ENCODE data around the gene SLC1A7.
A peak's percentile ranks its signal among the peaks of the same experiment; 100 is the strongest.

The SLC1A7 gene

DNA sequence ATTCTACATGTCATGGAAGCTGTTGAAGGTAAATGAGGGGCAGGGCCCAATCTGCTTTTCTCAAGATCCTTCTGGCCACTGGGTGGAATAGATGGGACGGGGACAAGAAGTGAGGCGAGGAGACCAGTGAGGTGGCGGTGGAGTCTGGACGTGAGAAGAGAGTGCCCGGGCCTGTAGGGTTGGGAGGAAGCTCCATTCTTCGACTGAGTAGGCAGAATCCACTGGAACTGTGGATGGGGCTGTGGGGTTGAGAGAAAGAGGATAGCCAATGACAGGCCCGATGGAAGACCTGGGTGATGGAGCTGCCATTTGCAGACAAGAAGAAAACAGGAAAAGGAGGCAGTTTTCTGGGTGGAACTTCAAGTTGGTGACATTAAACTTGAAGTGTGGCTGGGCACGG, 10.3 kb downstream of the SLC1A7 start:
- DNase-seq, result no peak

DNA sequence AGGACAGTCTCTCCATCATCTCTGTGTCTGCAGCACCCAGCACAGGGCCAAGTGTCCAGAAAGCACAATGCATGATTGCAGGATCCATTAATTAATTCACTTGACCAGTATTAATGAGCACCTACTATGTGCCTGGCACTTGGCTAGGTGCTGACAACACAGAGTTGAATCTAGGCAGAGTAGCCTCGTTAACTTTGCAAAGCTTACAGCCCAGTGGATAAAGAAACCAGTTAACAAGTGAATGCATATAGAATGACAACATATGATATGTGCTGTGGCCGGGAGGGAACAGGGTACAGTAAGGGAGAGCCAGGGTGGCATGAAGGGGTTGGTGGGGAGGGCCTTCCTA, 10.9 kb downstream of the SLC1A7 start:
- no peak for DNase-seq

DNA sequence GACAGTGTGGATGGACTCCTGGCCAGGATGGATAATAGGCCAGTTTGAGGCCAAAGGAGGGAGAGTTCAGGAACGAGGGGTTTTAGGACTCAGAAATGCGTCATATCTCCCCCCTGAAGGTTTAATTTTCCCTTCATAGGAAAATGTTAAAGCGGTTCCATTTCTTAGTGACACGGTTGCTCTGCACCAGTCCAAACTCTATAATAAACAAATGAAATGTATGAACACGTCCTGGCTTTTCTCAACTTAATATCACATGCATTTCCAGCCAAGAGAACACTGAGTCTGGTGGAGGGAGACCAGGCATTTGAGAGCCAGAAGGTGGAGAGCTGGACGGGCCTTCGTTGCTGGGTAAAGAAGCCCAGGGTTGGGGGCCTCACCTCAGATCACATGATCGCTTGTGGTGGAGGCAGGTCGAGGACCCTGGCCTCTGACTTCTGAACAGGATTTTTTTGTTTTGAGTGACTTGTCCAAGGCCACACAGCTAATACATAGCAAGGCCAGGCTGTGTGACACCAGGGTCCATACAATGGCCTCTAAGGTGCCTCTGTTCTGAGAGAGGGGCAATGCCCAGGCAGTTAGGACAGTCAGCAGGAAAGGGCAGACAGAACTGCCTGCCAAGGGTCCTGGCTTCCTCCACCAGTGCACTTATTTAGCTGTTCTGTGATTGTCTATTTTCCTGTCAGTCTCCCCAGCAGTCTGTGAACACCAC, 11.4 kb downstream of the SLC1A7 start:
- DNase-seq, result no peak

DNA sequence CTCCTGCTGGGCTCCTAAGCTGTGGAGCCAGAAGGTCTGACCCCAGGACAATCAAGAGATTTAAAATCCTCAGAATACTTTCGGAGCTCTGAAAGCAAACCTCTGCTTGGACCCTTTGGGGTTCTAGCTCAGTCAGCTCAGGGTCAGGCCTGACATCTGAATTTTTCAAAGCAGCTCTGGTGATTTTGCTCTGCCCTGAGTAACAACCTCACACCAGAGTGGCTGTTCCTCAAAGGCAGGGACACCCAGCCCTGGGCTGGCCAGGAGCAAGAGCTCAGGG, 11.9 kb downstream of the SLC1A7 start:
- DNase-seq, result no peak

DNA sequence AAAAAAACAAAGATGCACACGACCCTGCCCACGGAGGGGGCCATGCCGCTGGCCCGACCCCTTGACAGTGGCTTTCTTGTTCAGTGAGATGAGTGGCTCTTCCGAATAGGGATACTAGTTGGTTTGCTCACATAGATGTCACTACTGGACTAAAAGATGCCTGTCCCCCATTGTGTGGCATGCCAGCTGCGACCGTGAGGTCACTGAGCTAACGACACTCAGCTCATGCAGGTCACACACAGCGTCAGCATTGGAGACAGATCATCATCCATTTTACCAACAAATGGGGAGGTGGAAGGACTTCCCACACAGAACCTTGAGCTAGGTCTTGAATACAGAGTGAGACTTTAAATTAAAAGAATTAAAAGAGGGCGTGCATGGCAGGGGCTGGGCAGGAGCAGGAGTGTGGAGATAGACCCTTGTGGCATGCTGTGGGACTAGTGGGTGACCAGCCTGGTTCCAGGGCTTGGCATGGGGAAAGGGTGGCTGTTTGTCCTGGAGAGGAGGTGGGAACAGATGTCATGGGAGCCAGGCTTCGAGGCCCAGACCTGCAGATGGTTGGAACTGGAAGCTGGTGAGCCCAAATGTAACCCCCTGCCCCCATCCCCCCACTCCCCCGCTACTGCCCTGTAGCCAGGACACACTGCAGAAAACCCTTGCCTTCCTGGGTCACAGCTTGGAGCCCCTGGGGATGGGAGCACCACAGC, 12.4 kb downstream of the SLC1A7 start:
- DNase-seq, result no peak

DNA sequence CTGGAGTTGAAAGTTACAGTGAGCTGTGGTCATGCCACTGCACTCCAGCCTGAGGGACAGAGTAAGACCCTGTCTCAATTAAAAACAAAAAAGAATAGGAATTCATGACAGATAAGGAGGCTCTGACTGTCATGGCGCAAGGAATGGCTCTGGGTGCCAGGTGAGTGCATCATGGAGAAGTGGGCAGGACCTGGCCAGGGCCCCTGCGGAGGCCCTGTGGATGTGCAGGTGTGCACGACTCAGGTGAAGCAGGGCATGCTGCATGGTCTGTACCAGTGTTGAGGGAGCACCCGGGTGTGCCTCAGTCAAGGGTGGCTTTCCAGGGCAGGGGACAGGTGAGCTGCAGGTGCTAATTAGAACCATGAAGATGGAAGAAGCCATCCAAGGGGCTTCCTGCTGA, 14.0 kb downstream of the SLC1A7 start:
- DNase-seq, result no peak

DNA sequence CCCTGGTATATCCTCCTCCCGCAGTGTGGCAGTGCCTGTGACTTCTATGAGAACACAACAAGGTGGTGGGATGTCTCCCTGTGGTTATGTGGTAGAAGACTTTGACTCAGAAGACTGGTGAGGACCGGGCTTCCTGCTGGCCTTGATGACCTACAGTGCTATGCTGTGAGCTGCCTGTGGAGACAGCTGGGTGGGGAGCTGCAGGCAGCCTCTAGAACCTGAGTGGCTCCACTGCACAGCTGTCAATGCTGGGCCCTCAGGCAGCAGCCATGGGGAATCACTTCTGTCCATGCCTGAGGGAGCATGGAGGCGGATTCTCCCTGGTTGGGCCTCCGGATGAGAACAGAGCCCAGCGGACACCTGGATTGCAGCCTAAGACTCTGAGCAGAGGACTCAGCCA, 14.9 kb downstream of the SLC1A7 start:
- no peak for DNase-seq

DNA sequence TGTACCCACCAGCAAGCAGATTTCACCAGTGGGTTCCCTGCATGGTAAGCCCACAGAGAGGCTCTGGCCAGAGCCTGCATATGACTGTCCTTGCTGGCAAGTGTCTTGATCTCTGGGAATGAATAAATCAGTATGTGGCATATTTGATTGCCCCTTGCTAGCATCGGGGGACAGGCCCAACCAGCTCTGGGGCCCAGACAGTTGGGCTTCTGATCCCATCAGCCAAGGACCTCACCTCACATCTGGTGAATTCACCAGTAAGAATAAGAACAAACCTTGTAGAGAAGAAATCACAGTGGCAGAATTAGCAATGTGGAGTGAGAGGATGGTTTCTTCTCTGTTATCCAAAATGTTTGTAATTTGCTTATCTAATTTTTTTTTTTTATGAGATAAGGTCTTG, 15.9 kb downstream of the SLC1A7 start:
- no peak for DNase-seq

DNA sequence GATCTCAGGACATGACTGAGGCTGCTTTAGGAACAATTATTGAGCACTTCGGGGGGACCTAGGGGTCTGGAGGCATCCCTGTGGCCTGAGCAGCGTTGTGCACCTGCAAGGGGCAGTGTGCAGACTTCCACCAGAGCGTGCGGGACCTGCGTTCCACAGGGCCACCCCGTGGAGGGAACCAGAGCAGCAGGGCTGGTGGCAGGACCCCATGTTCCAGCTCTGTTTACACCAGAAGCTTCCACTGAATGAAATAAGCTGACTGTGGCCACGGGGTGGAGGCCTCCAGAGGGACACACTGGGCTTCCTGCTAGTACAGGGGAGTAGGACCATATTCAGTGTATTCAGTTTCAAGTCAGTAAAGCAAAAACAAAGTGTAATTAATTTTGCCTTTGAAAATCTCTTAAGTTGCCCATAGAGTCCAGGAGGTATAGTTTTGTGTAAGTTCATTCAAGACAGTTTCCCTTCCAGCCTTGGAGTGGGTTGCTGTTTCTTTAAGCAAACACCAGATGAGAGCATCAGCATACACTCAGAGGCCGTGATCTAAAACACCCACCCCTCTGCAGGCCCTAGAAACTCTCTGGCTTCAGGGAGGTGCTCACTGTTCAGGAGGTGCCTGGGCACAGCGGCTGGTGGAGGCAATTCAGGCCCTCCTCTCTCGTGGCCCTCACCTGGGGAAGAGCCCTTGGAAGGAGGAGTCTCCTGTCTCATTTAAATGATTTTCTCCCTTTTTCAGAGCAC, 16.6 kb downstream of the SLC1A7 start:
- DNase-seq, result no peak

DNA sequence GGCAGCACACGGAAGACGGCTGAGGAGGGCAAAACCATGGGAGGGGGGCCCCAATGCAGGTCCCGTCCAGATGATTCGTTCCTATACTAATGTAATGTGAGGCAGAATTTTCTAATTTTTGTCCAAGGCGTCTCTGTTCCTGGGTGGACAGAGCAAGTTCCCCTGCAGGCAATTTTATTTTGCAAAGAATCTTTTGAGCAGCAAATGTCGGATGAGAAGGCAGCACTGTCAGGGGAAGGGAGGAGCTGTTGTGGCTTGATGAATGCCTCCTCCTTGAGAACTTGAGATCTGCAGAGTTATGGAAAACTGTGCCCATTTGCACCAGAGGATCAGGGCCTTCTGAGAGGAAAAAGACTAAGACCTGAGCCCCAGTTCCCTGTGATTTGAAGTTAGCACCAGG, 17.3 kb downstream of the SLC1A7 start:
- DNase-seq, result no peak

DNA sequence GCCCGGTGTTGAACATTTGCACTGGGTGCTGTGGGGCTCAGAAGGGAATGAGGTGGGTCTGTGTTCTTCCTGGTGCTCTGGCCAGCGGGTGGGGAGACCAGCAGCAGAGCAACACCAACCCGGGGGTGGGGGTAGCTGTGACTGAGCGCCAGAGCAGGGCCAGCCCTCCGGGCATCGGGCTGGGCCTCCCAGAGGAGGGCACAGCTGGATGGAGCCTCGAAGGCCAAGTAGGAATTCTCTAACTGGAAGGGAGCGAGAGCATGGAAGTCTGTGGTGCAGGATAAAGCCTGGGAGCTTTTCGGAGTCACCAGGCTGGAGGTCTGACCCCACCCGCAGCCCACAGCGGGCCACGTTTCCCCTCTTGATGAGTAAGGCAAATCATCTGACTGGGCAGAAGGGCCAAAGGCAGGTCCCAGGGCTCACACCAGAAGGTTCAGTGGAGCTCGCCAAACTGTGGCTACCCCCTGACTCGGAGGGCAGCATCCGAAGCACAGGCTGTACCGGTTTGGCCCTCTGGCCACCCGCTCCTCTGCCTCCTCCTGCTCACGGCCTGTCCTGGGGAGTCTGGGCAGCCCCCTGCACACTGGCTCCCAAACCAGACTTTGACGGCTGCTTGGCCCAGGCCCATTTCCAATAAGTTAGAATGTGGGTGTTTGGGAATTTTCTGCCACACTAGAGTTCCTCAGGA, 18.8 kb downstream of the SLC1A7 start:
- DNase-seq, result no peak

DNA sequence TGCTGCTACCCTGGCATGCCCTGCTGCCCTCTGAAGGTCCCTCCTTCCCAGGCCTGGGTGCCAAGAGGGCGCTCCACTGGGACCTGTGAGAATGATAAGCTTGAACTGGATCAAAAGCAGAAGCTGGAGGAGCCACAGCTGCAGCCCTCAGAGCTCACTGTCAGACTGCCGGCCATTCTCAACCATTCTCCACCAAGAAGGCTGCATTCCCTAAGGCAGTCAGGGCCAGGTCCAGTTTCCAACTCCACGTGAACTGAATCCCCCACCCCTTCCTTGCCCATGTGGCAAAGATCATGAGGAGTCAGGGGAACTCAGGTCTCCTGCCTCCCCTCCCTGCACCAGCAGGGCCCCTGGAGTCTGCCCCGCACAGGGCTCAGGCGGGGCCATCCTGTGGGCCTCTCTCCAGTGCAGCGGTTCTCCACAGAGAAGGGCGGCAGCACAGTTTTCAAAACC, 19.5 kb downstream of the SLC1A7 start:
- DNase-seq, result no peak

DNA sequence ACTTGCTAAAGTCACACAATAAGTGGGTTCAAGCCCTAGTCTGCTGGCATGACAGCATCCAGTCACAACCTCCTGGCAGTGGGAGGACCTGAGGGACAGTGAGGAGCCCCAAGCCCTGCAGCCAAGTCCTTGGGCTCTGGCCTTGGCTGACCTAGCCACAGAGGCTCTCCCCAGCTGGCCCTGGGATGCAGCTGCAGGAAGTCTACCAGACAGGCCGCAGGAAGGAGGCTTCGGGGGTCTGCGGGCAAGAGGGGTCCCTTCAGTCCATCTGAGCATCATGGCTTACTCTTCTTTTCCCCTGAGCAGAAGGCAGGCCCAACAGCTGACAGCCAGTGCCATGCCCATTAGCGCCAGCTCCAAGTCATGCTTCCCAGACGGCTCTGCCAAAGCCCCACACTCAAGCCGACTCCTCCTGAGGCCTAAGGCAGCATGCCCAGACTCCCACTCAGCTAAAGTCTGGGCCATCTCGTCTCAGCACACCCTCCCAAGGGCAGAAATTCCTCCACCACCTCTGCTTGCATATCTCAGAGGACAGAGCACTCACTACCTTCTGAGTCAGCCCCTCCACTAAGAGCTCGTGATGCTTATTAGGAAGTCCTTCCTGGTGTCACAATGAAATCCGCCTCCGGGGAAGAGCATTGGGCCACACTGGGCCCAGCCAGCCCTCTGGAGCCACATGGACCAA, 20.1 kb downstream of the SLC1A7 start:
- peak; percentile 50 for DNase-seq

DNA sequence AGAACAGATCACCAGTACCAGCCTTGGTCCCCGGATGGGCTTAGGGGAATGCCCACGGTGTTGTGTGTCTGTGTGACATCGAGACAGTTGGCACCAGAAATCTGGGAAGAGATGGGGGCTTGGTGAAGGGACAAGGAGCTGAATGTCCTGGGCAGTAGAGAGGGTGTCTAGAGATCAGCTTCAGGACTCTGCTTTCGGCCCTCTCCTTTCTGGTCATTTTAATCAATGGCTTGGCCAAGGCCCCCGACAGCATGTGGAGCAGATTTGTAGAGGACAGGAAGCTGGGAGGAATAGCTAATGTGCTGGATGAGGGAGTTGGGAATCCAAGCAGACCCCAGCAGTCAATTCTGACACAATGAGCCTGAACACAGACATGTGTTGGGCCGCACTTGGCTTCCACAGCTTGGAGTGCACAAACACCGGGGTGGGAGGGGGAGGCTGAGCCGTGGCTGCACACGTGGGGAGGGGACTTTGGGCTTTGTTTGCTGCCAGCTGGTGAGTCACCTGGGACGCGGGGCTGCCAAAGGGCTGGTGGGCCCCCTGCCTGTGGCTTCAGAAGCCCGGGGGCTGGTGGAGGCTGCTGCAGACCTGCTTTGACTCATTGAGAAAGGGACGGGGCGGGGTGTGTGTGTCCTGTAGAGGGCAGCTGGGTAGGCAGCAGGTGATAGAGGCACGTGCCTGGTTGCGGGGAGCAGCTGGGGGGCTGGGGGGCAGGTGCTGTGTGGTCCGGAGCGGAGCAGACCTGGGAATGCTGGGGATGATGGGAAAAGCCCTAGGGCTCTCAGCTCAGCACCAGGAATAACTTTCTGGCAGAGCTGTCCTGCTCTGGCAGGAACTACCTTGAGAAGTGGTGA, 20.9 kb downstream of the SLC1A7 start:
- DNase-seq, result peak; percentile 89

DNA sequence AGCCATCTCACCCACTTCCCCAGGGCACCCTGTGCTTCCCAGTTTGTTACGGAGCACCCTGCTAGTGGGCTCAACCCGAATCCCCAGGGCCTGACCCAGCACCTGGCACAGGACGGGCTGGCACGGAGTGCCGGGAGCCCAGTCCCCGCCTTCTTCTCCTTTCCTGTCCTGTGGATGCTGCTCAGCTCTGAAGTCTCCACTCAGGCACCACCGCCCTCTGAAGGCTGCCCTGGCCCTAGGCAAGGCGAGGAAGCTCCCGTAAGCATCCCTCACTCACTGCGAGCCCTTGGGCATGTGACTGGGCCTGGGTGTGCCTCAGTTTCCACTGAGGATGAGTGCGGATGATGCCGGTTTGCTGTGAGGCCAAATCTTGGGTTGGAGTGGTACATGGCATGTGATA, 21.8 kb downstream of the SLC1A7 start:
- no peak for DNase-seq

DNA sequence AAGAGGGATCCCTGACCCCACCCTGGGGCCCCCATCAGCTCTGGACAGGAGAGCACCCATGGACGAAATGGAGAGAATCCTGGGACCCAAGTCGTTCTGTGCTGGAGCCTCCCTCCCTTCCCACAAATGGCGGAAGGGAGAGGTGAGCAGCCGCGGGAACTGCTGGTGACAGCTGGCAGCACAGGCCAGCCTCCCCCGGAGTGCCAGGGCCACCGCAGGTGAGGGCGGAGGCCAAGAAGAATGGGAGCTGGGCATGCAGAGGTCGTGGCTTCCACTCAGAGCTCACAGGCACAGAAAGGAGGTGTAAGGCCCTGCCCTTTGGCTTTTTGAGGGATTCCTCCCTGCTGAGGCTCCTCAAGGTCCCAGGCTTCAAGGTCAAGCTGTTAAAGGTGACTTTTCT, 24.6 kb downstream of the SLC1A7 start:
- no peak for DNase-seq

DNA sequence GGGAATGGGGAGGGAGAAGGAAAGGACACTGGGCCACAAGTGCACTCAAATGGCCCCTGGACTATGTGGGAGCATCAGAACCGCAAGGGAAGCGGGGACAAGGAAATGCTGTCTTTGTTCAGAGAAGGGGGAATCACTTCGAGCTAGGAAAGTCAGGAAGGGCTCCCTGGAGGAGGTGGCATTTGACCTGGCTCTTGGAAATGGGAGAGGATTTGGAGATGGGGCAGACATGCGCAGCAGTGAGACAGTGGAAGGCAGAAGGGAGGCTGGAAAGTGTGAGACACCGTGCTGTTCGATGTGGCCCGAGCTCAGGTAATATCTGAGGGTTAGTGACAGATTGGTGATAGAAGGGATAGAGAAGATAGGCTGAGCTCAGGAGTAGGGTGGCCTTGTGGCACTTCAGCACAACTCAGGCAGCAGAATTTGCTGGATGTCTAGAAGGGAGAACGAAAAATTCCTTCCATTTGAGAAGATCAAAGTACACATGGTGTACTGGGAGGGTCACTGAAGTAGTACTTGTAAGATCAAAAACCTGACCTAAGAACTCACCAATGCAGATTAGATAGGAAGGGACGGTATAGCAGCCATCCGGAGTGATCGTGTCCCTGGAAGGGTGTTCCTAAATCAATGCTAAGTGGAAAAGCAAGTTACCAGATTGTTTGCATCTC, 25.4 kb downstream of the SLC1A7 start:
- DNase-seq, result no peak

DNA sequence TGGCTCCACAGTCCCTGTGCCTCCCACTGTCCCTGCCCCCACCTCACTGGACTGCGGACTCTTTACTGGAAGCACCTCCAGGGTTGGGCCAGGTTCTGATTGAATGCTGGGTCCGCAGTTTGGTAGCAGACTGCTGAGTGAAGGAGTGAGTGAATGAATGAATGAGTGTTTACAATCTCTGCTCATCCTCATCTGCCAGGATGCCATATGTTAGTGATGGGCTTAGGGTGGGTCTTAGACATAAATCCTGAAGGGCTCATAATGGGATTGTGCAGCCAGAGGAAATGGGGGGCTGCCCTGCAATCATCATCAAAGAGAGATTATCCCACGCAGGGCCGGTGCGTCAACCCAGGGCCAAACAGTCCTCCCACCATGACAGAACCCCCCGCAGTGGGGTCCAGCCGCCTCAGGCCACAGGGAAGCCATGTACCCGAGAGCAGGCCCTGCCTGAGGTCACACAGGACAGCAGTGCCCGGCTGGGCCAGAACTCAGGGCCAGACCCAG, 26.1 kb downstream of the SLC1A7 start:
- no peak for DNase-seq

DNA sequence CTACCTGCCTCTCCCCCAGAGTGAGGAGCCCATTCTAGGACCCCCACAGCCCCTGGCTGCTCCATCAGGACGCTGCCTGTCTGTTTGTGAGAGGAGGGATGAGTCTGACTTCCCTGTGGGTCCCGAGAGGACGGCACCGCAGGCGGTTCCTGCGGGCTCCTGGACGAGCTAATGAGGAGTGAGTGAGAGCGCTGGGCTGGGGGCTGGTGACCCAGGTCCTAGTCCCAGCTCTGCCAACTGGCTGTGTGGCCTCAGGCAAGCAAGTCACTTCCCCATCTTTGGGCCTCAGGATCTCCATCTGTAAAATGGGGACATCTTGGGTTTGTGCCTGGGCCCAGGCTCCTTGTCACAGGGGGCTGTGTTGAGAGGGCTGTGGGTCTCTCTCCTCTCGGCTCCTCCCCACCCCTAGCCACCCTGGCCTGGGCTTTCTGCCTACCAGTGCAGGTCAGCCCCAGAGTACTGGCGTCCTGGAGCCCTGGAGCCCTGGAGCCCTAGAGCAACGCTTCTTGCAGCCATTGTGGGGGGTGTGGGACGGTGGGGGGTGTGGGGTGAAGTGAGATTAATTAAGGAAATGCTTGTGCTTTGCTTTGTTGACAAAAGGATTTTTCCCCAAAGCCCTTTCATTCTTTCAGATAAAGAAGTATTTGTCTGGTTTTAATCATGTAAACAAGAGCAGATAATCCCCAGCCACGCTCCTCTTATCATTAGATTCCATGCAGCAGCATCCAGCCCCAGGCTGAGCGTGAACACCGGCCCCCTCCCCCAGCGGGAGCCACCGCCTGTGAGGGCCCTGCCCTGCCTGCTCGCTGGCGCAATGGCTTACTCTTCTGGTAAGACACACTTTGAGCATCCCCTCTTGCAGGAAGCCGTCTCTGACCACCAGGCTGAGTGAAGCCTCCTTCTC, 26.8 kb downstream of the SLC1A7 start:
- no peak for DNase-seq
